Subcutaneous abdominal adipose tissue (tissue), 5 donors: ENCODE results near the gene TRIO.
A peak's percentile ranks its signal among the peaks of the same experiment; 100 is the strongest.

Source experiments
- H3K27ac ChIP-seq: one replicate; pipeline ENCODE4 v1.7.0; 2013; ENCODE audit warnings: low read depth, mild to moderate bottlenecking, inconsistent platforms, low read length, moderate library complexity
- H3K27me3 ChIP-seq, 5 donors: one replicate each; pipeline ENCODE4 v1.7.0; 2013; ENCODE audit warnings: low read length in 5 of 5, inconsistent platforms in 1 of 5; ENCODE audit not compliant: control insufficient read depth in 5 of 5, insufficient read depth in 4 of 5
- H3K36me3 ChIP-seq, 5 donors: one replicate each; pipeline ENCODE4 v1.7.0; 2013; ENCODE audit warnings: low read length in 5 of 5; ENCODE audit not compliant: control insufficient read depth in 5 of 5, insufficient read depth in 5 of 5
- H3K4me1 ChIP-seq, 5 donors: one replicate each; pipeline ENCODE4 v1.7.0; 2013; ENCODE audit warnings: low read length in 5 of 5, mild to moderate bottlenecking in 3 of 5, moderate library complexity in 1 of 5; ENCODE audit not compliant: control insufficient read depth in 5 of 5, insufficient read depth in 5 of 5
- H3K4me3 ChIP-seq, 5 donors: one replicate each; pipeline ENCODE4 v1.7.0; 2013; ENCODE audit warnings: low read length in 5 of 5, low read depth in 1 of 5
- H3K9ac ChIP-seq, 5 donors: one replicate each; pipeline ENCODE4 v1.7.0; 2013; ENCODE audit warnings: low read length in 5 of 5, mild to moderate bottlenecking in 4 of 5, moderate library complexity in 3 of 5
- H3K9me3 ChIP-seq, 5 donors: one replicate each; pipeline ENCODE4 v1.7.0; 2013; ENCODE audit warnings: low read length in 5 of 5; ENCODE audit not compliant: control insufficient read depth in 5 of 5
- donor health status: healthy.
- donor health status: healthy.
- donor health status: healthy.
- donor health status: healthy.
- donor health status: healthy.

Gene TRIO

DNA sequence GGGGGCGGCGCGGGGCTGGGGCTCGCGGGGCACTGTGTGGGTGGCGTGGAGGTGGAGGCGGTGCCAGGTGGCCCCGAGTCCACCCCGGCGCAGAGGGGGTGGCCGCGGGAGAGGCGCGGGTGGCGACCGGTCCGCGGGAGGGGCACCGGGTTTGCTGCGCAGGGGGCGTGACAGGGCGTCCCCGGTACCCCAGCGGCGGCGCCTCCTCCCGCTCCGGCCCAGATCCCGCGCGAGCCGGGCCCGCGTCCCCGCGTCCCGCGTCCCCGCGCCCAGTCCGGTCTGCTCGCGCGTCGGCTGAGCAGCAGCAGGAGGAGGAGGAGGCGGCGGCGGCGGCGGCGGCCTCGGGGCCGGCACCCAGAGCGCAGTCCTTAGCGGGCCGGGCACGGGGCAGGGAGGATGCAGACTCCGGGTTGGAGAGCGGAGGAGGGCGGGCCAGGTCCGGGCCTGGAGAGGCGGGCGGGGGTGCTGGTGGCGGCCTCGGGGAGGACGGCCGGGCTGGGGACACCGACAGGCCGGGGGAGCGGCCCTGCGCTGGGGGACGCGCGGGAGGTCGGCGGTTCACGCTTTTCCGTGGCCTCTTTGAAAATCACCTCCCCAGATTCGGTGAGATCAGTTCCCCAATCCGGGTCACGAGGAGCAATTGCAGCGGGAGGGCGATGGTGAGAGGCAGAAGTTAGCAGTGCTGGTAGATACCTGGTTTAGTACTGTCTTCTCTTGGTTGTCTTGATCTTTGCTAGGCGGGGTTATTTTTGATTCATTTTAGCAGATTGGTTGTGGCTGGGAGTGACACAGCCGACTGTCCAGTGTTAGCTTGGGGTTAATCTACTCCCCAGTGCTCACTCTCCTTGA, 1.7 kb downstream of the TRIO start:
- H3K27me3 ChIP-seq: no peaks in the 10 kb centered on the region
- H3K36me3 ChIP-seq: no peaks in the 10 kb centered on the region
- H3K9me3 ChIP-seq: no peaks in the 10 kb centered on the region
- peak overlapping the region; percentile 97 for H3K27ac ChIP-seq
- peak overlapping the region; percentile 82 to 96 (median 90) for H3K4me3 ChIP-seq
- peaks cover 4 to 59% (median 49%) of the 10 kb centered on the region in 5 donors for H3K4me1 ChIP-seq
- peak overlapping the region; percentile 30 to 99 (median 96) for H3K9ac ChIP-seq

DNA sequence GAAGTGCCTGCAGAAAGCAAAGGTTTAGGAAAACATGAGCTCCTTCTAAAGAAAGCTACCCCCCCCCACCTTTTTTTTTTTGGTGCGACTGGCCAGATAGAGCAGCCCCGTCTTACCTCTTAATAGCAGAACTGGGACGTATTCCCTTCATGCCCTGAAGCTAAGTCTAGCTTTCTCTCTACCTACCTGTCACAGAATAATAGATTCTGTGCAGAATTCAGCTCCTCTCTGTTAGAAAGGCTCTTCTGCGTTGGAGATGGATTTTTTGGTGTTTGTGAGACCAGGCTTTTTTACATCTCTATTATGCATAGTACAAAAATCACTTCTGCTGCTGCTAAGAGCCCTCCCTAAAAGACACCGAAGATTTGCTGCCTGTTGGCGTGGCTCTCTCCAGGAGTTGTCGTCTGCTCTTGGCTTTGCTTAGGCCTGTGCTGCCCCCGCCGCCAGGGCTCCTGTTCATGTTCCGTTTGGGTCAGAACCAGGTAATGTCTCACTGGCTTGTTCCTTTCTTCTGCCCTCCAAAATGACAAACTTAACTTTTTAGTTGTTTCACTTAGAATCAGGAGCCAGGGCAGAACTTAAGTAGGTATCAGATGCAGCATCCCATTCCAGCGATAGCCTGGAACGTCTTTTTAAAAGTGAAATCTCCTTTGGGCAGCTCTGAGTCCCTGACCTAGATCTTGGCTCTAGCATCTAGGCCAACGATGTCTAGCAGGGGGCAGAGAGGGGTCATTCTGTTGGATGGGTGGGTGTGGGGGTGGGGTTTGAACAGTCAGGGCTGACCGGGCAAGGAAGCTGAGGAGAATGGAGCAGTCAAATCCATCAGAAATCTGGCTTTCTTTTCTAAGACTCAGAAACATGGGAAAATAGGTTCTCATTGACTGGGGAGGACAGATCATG, 2.5 kb downstream of the TRIO start:
- H3K4me3 ChIP-seq: peak overlapping the region; percentile 82 to 96 (median 90)
- H3K4me1 ChIP-seq: peaks cover 4 to 61% (median 49%) of the 10 kb centered on the region in 5 donors

GRCh38 chr5:14146725-14147124, 3.6 kb downstream of the TRIO start:
- Histone ChIP-seq H3K27me3 (no peaks in the 10 kb centered on the region), H3K4me3 (peak overlapping the region in 1 of 5 donors; percentile 86), H3K4me1 (peaks cover 4 to 61% (median 49%) of the 10 kb centered on the region in 5 donors), H3K9me3 (no peaks in the 10 kb centered on the region), H3K27ac (peak overlapping the region; percentile 97), H3K9ac (peak overlapping the region in 1 of 5 donors; percentile 35), H3K36me3 (no peaks in the 10 kb centered on the region)

More for the DNA sequence above, 2.5 kb downstream of the TRIO start:
- Histone ChIP-seq H3K9me3 (no peaks in the 10 kb centered on the region), H3K27me3 (no peaks in the 10 kb centered on the region), H3K27ac (peak overlapping the region; percentile 97), H3K9ac (peak overlapping the region in 4 of 5 donors; percentile 30 to 99 (median 78)), H3K36me3 (no peaks in the 10 kb centered on the region)

GRCh38 chr5:14147210-14147609, 4.1 kb downstream of the TRIO start:
- Histone ChIP-seq H3K4me1 (peaks cover 4 to 58% (median 48%) of the 10 kb centered on the region in 5 donors), H3K9ac (no peak overlapping the region), H3K27ac (peak overlapping the region; percentile 97), H3K4me3 (peak overlapping the region in 1 of 5 donors; percentile 17), H3K27me3 (no peaks in the 10 kb centered on the region), H3K36me3 (no peaks in the 10 kb centered on the region), H3K9me3 (no peaks in the 10 kb centered on the region)

GRCh38 chr5:14148483-14148882, 5.3 kb downstream of the TRIO start:
- Histone ChIP-seq H3K9ac (no peak overlapping the region), H3K27me3 (no peaks in the 10 kb centered on the region), H3K9me3 (no peaks in the 10 kb centered on the region), H3K4me1 (peaks cover 9 to 62% (median 51%) of the 10 kb centered on the region in 5 donors), H3K4me3 (no peak overlapping the region), H3K36me3 (no peaks in the 10 kb centered on the region), H3K27ac (no peak overlapping the region)

DNA sequence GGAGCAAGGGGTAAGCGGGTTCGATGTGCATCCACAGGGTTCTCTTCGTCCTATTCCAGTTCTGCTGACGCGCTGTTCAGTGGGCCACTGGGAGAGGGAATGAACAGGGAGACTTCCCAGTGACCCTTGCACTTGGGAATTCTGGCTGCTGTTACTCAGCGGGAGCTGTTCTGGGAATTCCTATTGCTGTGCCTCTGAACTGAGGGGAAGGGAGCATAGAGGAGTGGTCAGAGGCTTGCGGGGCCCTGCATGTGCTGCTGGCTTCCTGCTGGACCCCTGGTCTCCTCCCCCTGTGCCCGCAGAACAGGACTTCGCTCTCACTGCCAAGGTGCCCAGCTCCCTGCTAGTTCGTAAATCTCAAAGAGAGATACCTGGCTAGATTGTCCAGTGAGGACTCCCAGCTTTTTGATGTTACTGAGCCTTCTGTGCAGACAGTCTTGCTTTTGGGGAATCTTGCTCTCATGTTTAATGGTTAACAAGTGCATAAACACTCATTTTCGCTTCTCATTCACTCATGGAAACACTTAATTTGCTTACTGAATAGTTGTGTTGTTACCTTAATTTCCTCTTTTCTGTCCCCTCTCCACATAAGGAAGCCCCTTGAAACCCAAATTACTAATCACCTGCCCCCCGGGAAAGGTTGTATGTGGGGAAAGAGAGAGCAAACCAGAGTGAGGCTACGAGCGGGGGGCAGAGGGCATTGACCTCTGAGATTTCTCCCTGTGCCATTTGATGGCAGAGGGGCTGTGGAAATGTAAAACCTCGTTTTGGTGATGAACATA, 5.9 kb downstream of the TRIO start:
- H3K4me1 ChIP-seq: peaks cover 15 to 68% (median 57%) of the 10 kb centered on the region in 5 donors
- no peak overlapping the region for H3K27ac ChIP-seq
- no peaks in the 10 kb centered on the region for H3K9me3 ChIP-seq
- H3K4me3 ChIP-seq: no peak overlapping the region
- H3K9ac ChIP-seq: no peak overlapping the region
- peaks cover 0 to 1% (median 0%) of the 10 kb centered on the region in 5 donors for H3K27me3 ChIP-seq
- H3K36me3 ChIP-seq: no peaks in the 10 kb centered on the region

- Histone ChIP-seq H3K4me3 (no peak overlapping the region), H3K9me3 (no peaks in the 10 kb centered on the region), H3K27me3 (peaks cover 0 to 2% (median 0%) of the 10 kb centered on the region in 5 donors), H3K4me1 (peaks cover 19 to 75% (median 63%) of the 10 kb centered on the region in 5 donors), H3K27ac (no peak overlapping the region), H3K9ac (no peak overlapping the region), H3K36me3 (no peaks in the 10 kb centered on the region)
Observed at GRCh38 chr5:14149672-14150274, 6.6 kb downstream of the TRIO start.

GRCh38 chr5:14151416-14151815, 8.3 kb downstream of the TRIO start:
- peaks cover 25 to 73% (median 64%) of the 10 kb centered on the region in 5 donors for H3K4me1 ChIP-seq
- no peak overlapping the region for H3K9ac ChIP-seq

More at GRCh38 chr5:14151416-14151815, 8.3 kb downstream of the TRIO start:
- Histone ChIP-seq H3K36me3 (no peaks in the 10 kb centered on the region), H3K27me3 (peaks cover 0 to 2% (median 0%) of the 10 kb centered on the region in 5 donors), H3K27ac (no peak overlapping the region), H3K4me3 (no peak overlapping the region), H3K9me3 (no peaks in the 10 kb centered on the region)
